Bronchial epithelial cell (primary cell): Measurements from ENCODE around the gene ETV6. TPM values are rescaled to one million over a fixed set of nuclear protein-coding genes. Genes with fewer than 3 reads are reported as not detected.

Source experiments
- DNase-seq: peaks from one replicate; pipeline ENCODE4 v3.0.0-alpha.2; 2010; ENCODE audit warnings: low read depth
- FAIRE-seq: peaks from 2 replicates; lab custom pipeline; 2011; peaks lifted over from hg19 to GRCh38; lab: Jason Lieb, UNC
- H3K27me3 ChIP-seq: 2 replicates; pipeline ENCODE4 v1.5.1; 2011; ENCODE audit warnings: low read length; ENCODE audit not compliant: control insufficient read depth, insufficient read depth
- H3K36me3 ChIP-seq: 2 replicates; pipeline ENCODE4 v1.5.1; 2011; ENCODE audit warnings: low read length; ENCODE audit not compliant: control insufficient read depth, insufficient read depth
- H3K4me3 ChIP-seq: 2 replicates; pipeline ENCODE4 v1.5.1; 2011; ENCODE audit warnings: mild to moderate bottlenecking, low read depth, low read length, control low read depth
- total RNA-seq: library from RNA; depleted of rRNA; stranded (reverse); fragments of >200 nt; gene quantifications from 2 replicates; pipeline ENCODE4 v1.2.1, GENCODE V29; 2014
- TF ChIP-seq, protein P1 (sequence below): IDR thresholded peaks from 2 replicates; pipeline ENCODE4 v1.5.1; 2011; ENCODE audit warnings: mild to moderate bottlenecking, moderate library complexity, low read length, control low read depth, inconsistent platforms; ENCODE audit not compliant: insufficient read depth, severe bottlenecking

Gene ETV6
- total RNA-seq, 1 donor from 2014 or later: 2.6 TPM

DNA sequence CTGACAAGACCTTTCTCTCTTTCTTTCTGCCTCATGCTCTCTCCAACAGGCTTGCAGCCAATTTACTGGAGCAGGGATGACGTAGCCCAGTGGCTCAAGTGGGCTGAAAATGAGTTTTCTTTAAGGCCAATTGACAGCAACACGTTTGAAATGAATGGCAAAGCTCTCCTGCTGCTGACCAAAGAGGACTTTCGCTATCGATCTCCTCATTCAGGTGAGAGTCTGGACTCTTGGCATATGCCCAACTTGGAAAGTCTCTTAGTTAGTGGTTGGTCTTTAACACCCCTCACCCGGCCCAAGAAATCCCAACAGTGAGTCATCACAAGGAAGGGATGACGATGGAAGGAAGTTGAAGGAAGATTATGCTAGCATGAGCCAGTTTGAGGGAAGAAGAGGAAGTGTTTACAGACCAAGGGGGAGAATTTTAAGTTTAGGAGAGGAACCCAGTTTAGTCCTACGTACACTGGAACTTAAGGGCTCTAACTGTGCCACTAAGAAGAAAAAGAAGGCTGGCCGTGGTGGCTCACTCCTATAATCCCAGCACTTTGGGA is 189.7 kb downstream of the ETV6 start:
- DNase-seq (peak; percentile 64), FAIRE-seq (no peak)
- no peaks in the 10 kb centered on the region for H3K36me3 ChIP-seq
- TF ChIP-seq, protein P1, sequence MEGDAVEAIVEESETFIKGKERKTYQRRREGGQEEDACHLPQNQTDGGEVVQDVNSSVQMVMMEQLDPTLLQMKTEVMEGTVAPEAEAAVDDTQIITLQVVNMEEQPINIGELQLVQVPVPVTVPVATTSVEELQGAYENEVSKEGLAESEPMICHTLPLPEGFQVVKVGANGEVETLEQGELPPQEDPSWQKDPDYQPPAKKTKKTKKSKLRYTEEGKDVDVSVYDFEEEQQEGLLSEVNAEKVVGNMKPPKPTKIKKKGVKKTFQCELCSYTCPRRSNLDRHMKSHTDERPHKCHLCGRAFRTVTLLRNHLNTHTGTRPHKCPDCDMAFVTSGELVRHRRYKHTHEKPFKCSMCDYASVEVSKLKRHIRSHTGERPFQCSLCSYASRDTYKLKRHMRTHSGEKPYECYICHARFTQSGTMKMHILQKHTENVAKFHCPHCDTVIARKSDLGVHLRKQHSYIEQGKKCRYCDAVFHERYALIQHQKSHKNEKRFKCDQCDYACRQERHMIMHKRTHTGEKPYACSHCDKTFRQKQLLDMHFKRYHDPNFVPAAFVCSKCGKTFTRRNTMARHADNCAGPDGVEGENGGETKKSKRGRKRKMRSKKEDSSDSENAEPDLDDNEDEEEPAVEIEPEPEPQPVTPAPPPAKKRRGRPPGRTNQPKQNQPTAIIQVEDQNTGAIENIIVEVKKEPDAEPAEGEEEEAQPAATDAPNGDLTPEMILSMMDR: no peak
- H3K4me3 ChIP-seq: no peak overlapping the region
- no peaks in the 10 kb centered on the region for H3K27me3 ChIP-seq

DNA sequence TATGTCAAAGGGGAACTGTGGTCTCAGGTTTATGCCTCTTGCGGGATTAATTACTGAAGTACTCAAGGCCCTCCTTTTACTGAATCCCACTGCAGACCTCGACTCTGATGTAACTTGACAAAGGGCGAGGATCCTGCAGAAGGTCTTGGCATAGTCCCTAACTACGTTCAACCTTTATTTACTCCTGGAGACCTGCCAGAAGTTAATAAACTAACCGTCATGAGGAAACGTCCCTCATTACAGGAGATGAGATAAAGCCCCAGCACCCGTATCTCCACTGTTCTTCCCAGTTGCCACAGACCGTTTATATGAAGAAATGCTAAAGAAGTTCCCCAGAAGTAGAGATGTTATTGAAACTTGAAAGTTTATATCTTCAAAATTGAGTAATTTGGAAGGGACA is 190.9 kb downstream of the ETV6 start:
- TF ChIP-seq, protein P1: no peak
- DNase-seq (no peak), FAIRE-seq (no peak)
- Histone ChIP-seq H3K27me3 (no peaks in the 10 kb centered on the region), H3K36me3 (no peaks in the 10 kb centered on the region), H3K4me3 (no peak overlapping the region)

DNA sequence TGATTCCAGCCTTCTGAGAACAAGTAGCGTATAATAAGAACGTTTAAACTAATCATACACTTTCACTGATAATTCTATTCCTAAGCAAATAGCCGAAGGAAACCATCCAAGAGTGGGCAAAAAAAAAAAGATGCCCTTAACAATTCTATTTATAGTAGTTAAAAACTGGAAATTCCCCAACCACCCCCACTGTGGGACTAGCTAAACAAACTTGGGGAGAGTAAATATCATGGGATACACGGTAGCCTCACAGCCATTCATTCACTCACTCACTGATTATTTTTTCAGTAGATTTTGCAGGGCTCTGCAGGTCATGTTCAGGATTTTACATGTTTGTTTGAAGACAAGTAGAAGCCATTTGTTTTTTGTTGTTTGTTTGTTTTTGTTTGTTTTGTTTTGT is 197.0 kb downstream of the ETV6 start:
- Histone ChIP-seq H3K36me3 (peaks cover 3% of the 10 kb centered on the region), H3K4me3 (no peak overlapping the region), H3K27me3 (no peaks in the 10 kb centered on the region)
- TF ChIP-seq, protein P1: no peak
- no peak for DNase-seq
- no peak for FAIRE-seq

DNA sequence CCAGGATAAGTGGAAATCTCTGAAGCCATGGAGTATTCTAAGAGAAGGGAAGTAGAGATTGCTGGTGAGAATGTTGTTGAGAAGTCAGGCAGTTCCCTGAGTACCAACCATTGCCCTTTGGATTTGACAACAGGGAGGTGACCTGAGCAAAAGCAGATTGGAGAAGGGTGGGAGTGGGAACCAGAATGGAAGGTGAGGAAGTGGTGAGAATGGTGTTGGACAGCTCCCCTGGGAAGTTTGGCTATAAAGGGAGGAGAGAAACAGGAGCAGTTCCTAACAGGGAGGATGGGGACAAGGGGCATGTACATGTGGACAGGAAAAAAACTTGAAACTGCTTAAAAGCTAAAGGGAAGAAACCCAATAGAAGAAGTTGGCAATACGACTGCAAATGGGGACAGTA is 198.1 kb downstream of the ETV6 start:
- TF ChIP-seq, protein P1: no peak
- H3K36me3 ChIP-seq: peaks cover 3% of the 10 kb centered on the region
- DNase-seq (no peak), FAIRE-seq (peak; percentile 7)
- no peaks in the 10 kb centered on the region for H3K27me3 ChIP-seq
- H3K4me3 ChIP-seq: no peak overlapping the region

DNA sequence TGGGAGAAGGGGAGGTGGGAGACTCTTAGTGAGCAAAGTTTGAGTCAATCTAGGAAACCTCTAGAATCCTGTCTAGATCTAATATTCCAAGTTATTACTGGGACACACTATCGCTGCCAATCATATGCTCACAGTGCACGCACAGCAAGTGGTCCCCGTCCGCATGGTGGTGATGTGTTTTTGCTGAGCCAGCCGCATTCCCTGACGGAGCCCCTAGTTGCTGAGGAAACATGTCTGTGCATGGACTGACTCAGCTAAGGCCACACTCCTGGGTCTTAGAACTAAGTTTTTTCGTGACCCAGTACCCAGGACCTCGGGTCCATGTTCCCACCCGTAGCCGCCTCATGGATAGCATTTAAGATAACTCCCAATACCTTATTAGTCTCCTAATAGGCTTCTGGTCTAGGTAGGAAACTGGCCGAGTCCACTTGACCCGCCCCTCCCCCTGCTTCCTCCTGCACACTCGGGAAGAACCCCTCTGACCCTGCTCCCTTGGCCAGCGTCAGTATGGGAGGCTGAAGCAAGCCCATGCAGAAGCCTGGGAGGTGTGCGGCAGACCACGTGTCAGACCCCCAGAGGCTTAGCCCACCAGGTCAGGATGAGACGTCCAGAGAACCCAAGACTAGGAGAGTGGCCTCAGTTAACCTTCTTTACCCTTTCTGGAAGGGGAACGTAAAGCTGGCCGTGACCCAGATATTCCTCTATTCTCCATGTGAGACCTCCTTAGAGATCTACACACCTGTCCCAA is 200.5 kb downstream of the ETV6 start:
- peaks cover 3% of the 10 kb centered on the region for H3K36me3 ChIP-seq
- DNase-seq (no peak), FAIRE-seq (no peak)
- TF ChIP-seq, protein P1: no peak
- no peaks in the 10 kb centered on the region for H3K27me3 ChIP-seq
- no peak overlapping the region for H3K4me3 ChIP-seq
